Ureter (tissue), 1 donor: Measurements from ENCODE around the gene TREML2. TPM values are rescaled to one million over a fixed set of nuclear protein-coding genes. Genes with fewer than 3 reads are reported as not detected.
"Not testable (repeated sequence)": the region's sequence is repeated elsewhere in the genome, so short reads cannot be mapped to it uniquely, and the experiment has no call there.

Experiments
- DNase-seq: peaks from one replicate; pipeline ENCODE4 v3.0.0-alpha.2; 2020; ENCODE audit warnings: low spot score
- total RNA-seq: library from RNA; stranded (reverse); gene quantifications from one replicate; pipeline ENCODE4 v1.2.4, GENCODE V29; 2023
- donor health status: DM: yes; HTN: yes; CAD: no.

Gene TREML2, protein sequence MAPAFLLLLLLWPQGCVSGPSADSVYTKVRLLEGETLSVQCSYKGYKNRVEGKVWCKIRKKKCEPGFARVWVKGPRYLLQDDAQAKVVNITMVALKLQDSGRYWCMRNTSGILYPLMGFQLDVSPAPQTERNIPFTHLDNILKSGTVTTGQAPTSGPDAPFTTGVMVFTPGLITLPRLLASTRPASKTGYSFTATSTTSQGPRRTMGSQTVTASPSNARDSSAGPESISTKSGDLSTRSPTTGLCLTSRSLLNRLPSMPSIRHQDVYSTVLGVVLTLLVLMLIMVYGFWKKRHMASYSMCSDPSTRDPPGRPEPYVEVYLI
- 0.16 TPM for total RNA-seq

GRCh38 chr6:41200901-41201763, at the start of gene TREML2:
Gene TREML2, minus strand, starts transcription at chr6:41201149. Its CDS starts 141 bp downstream, at chr6:41201008.
- no peak for DNase-seq

GRCh38 chr6:41247882-41248705, 47.1 kb upstream of the TREML2 start:
- no peak for DNase-seq

- DNase-seq, result no peak
These were observed 46.4 kb upstream of the TREML2 start for GRCh38 chr6:41247288-41247865.

- not testable (repeated sequence) for DNase-seq
These were observed 45.6 kb upstream of the TREML2 start for GRCh38 chr6:41246529-41246928.

DNA sequence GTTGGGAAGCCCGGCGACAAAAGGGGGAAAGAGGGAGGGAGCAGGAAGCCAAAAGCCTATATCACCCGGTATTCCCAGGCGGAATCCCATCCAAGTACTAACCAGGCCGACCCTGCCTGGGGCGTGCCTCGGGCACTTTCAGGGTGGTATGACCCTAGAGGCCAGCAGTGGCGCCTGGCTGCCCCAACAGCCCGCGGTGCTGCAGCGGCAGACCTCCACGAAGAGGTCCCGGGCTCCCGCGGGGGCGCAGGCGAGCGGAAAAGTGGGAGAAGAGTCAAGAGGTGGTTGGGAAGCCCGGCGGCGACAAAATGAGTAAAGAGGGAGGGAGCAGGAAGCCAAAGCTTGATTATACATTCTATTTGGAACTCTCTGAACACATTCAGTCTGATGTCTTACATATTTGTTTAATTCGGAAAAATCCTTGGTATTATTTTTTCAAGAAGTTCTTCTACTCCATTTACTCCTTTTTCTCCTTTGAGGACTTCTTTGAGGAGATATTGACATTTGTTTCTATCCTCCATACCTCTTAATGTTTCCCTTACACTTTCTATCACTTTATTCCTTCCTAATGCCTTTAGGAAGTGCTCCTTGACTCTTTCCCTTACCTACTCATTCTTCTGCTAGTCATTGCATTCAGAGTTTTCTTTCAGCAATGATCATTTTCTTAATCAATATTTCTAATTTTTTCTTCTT, 38.7 kb upstream of the TREML2 start:
- DNase-seq, result peak; percentile 12

DNA sequence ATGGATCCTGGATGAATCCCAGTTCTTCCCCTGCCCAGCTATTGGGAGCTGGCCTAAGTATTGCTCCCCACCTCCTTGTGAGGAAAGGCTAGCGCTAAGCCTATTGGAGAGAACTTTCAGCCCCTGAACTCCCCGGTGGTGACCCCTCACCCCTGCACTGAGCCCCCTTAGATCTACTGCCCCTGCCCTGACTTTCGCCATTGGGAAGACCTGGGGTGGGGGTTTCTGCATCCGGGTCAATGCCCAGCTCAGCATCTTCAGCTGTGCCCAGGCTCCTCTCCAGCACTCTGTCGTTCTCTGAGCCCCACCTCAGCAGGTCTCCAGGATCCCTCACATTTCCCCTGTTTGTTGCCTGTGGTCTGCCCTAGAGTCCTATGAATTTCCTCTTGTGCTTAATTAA, 36.2 kb upstream of the TREML2 start:
- DNase-seq, result no peak

- no peak for DNase-seq
These were observed 35.3 kb upstream of the TREML2 start for GRCh38 chr6:41236276-41236675.

GRCh38 chr6:41232667-41233066, 31.7 kb upstream of the TREML2 start:
- DNase-seq, result no peak

GRCh38 chr6:41231246-41231645, 30.3 kb upstream of the TREML2 start:
- DNase-seq, result no peak

GRCh38 chr6:41229721-41230120, 28.8 kb upstream of the TREML2 start:
- no peak for DNase-seq

DNA sequence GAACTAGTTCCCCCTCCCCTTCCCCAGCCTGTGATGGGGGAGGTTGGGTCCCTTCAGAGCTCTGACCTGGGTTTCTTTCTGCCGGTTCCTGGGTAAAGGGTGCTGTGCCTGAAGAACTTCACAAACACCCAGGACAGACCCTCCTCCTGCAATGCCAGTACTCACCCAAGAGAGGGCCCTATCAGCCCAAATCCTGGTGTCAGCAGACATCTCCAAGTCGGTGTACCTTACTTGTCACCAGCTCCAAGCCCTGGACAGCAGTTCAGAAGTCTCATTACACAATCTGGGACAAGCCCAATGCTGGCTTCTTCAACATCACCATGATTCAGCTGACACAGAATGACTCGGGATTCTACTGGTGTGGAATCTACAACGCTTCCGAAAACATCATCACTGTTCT, 27.7 kb upstream of the TREML2 start:
- no peak for DNase-seq

GRCh38 chr6:41228096-41228495, 27.1 kb upstream of the TREML2 start, which contains the start of gene TREML4:
Gene TREML4, plus strand, starts transcription at chr6:41228349. Its CDS starts 79 bp downstream, at chr6:41228428.
- DNase-seq, result no peak

- no peak for DNase-seq
These were observed 25.8 kb upstream of the TREML2 start for GRCh38 chr6:41226752-41227151.

DNA sequence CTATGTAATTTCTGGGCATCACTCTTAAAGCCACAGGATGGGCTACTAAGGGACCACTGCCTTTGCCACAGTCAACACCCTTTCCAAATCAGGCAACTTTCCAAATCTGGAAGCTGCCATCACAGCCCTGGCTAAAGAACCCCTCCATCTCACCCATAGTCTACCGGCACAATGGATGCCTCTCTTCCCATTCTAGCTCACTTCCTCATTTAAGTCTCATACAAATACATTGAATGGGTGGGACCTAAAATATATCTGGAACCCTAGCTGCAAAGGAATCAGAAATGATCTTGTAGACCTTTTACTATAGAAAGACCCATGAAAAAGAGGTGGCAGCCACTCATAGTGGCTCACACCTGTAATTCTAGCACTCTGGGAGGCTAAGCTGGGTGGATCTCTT, 23.9 kb upstream of the TREML2 start:
- DNase-seq, result no peak

DNA sequence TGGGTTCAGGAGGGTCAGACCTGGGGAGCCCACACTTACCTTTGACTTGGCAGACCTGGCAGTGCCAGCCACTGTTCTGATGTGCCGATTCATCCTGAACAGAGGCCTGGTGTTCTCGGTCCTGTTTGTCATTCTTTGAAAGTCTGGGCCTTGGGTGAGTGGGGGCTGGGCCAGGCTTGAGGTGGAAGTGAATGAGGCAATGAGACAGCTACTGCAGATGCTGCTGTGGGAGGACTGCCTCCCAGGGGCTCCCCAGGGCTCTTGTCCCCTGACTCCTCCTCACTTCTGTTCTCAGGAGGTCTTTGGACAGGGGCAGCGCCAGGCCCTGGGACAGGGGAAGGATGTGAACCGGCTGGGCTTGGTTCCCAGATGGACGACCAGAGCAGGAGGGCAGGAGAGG, 21.6 kb upstream of the TREML2 start:
- no peak for DNase-seq

GRCh38 chr6:41222045-41222444, 21.1 kb upstream of the TREML2 start:
- no peak for DNase-seq

DNA sequence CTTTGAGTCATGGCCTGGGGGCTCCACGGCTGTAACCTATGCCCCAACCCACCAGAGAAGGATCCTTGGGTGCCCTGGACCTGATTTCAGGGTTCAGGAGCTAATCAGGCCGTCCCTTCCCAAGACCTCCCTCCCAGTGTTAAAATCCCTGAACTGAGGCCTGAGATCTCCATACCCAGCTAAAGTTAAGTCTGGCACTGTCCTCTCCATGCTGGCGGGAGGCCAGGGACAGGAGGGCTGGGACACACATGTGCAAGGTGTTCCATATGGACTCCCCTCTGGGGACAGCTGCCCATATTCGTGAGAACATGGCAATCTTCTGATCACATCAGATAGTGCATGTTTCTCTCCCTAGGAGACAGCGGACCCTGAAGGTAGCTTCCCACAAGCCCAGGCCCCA, 15.7 kb upstream of the TREML2 start:
- DNase-seq, result no peak

- no peak for DNase-seq
These were observed 14.8 kb upstream of the TREML2 start for GRCh38 chr6:41215777-41216176.

DNA sequence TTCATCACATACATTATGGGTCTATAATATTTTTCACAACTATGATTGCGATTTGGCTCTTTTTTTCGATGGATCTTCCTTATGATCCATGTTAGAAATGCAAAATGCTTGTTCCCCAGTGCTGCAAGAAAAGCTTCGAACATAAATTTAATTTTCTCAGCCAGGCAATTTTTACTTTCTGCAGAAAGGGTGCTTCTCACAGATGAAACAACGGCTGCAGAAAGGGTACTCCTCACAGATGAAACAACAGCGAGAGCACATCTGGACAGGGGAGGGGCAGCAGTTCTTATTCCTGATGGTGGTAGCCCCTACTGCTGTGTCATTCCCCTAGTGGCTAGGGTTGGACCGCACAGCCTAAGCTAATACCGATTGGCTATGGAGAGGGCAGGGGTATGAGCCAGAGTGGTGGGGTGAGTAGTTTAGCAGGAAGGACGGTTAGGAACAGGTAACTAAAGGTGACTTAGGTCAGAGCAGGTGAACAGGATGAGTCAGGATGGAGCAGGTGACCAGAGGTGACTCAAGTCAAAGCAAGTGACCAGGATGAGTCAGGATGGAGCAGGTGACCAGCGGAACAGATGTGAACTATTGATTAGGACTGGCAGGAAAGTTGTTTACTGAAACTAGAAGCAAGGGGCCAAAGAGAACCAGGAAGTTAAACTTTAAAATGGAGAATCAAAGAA, 13.8 kb upstream of the TREML2 start:
- DNase-seq, result no peak

DNA sequence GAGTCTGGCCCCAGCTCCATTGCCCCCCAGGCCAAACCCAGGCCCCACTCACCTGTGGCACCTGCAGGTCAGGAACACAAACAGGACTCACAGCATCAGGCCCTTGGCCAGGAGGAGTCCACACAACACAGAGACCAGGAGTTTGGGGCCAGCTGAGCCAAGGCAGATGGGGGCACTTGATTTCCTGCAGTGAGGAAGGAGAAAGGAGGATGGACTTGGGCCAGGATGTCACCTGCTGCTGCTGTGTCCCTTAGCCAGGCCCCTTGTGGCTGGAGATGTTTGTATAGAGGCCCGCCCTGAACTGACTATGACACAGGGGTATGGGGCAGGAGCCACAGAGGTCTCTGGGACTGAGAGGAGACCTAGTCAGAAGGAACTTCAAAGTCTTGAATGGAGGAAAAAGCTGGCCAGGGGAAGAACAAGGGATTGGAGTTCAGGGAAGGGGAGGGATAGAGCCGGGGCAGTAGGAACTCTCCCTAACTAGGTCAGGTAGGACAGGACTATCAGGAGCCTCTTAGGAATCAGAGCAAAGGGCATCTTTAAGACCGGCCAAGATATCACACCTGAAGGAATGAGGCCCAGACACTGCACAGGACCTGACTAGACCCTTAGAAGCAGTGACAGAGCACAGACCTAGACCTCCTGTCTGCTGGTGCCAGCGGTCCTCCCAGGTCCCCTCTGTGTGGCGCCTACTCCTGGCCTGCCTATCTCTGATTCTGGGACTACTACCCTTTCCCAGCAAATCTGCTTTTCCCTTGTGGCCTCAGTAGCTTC, 8.8 kb upstream of the TREML2 start:
- DNase-seq, result no peak
